Esophagus muscularis mucosa (tissue), 4 donors: Measurements from ENCODE around the gene MYB. TPM values are rescaled to one million over a fixed set of nuclear protein-coding genes. Genes with fewer than 3 reads are reported as not detected.

Experiments
- DNase-seq: peaks from one replicate; pipeline ENCODE4 v3.0.0-alpha.2; 2017; ENCODE audit errors: extremely low spot score
- H3K27ac ChIP-seq, 4 donors: fragments of 200-600 bp; sonication (generic); replicated peaks in 1 of 4; 1 replicate in 3 of 4; 2 replicates in 1 of 4; pipeline ENCODE4 v1.5.1; 2016 to 2019; ENCODE audit warnings: mild to moderate bottlenecking in 1 of 4
- H3K27me3 ChIP-seq, 4 donors: fragments of 200-600 bp; sonication (generic); one replicate each; pipeline versions ENCODE4 v1.5.1 to v1.6.0; 2016 to 2019
- H3K36me3 ChIP-seq, 4 donors: fragments of 200-600 bp; sonication (generic); one replicate each; pipeline ENCODE4 v1.5.1; 2016 to 2019
- H3K4me1 ChIP-seq, 4 donors: fragments of 200-600 bp; sonication (generic); one replicate each; pipeline ENCODE4 v1.5.1; 2016 to 2019
- H3K4me3 ChIP-seq, 4 donors: fragments of 200-600 bp; sonication (generic); 1 replicate in 2 of 4; 2 replicates in 2 of 4; pipeline ENCODE4 v1.5.1; 2016 to 2019; ENCODE audit warnings: mild to moderate bottlenecking in 4 of 4, moderate library complexity in 1 of 4
- H3K9me3 ChIP-seq, 4 donors: fragments of 200-600 bp; sonication (generic); 1 replicate in 3 of 4; 2 replicates in 1 of 4; pipeline ENCODE4 v1.5.1; 2016 to 2019
- EP300 ChIP-seq: sonication (generic); formaldehyde crosslinking; IDR thresholded peaks from one replicate; pipeline ENCODE4 v1.6.1; 2017; ENCODE audit warnings: antibody characterized with exemption
- POLR2A ChIP-seq: fragments of 450-650 bp; IDR thresholded peaks from one replicate; pipeline ENCODE4 v1.6.1; 2017; ENCODE audit warnings: antibody characterized with exemption, moderate library complexity, mild to moderate bottlenecking, low read depth
- POLR2AphosphoS5 ChIP-seq, 2 donors: sonication (generic); formaldehyde crosslinking; IDR thresholded peaks; one replicate each; pipeline ENCODE4 v1.6.1; 2017; ENCODE audit warnings: antibody characterized with exemption in 2 of 2
- WGBS: methylation state at CpG from one replicate; pipeline ENCODE4 v1.1.5; 2018; 5-methylcytosine and 5-hydroxymethylcytosine counted together
- intact Hi-C: fragments of 100-400 bp; cut with DNase I; formaldehyde crosslinking; loops from one replicate; pipeline ENCODE4 v1.15.1; 2023
- total RNA-seq, 4 donors: library from RNA; depleted of rRNA; stranded (reverse); fragments of >200 nt; gene quantifications; one replicate each; pipeline versions ENCODE4 v1.1.0 to v1.2.1, GENCODE V29; 2016
- TF ChIP-seq, protein P1 (sequence below), 3 experiments: fragments of 200-600 bp in 2 of 3; fragments of 450-650 bp in 1 of 3; sonication (generic) in 2 of 3; IDR thresholded peaks; one replicate each; pipeline ENCODE4 v1.5.1; 2017 to 2019; ENCODE audit warnings: antibody characterized with exemption in 3 of 3, mild to moderate bottlenecking in 2 of 3, moderate library complexity in 1 of 3

MYB gene
- total RNA-seq, 4 donors from 2014 or later, result 0.29 to 0.83 (median 0.50) TPM

DNA sequence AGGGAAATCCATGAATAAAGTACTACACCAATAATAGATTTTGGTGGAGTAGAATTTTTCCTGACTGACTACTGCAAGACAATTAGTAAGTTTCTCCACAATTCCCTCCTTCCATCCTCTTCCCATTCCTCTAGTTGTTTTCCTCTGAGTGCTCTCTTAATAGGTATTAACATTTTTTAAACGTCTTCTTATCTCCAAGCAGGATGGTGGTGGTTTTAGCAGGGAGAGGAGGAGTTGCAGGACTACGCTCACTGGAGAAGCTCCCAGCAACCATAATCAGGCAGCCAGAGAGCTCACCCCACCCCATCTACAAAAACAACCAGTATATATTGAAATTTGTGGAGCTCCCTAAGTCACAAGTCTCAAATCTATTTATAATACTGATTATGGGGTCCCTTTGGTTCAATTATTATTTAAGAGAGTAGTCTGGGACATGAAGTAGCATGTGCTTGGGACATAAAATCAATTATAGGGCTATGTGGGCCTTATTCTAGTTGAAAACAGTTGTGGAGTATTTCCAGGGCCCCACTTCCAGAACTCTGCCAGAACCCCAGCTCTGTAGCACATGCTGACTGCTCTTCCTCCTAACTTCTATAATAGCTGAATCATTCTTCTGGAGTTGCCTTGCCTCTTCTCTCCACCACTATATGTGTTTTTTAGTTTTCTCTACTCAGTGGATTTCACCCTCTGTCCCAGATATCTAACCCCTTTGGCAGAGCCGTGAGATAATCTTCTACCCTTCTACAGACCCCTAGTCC lies 49.8 kb downstream of the MYB start:
- WGBS, result 91% methylated on average over 3 of the region's 3 CpGs
- Histone ChIP-seq H3K4me1 (peaks cover 0 to 6% (median 0%) of the 10 kb centered on the region in 4 donors), H3K27me3 (no peaks in the 10 kb centered on the region), H3K27ac (no peak overlapping the region), H3K4me3 (no peak overlapping the region), H3K9me3 (no peaks in the 10 kb centered on the region), H3K36me3 (no peaks in the 10 kb centered on the region)
- intact Hi-C loops, result no loop called here
- no peak for DNase-seq
- TF ChIP-seq POLR2AphosphoS5 (IDR thresholded peaks at IDR 0.05), result no peak
- TF ChIP-seq, protein P1, sequence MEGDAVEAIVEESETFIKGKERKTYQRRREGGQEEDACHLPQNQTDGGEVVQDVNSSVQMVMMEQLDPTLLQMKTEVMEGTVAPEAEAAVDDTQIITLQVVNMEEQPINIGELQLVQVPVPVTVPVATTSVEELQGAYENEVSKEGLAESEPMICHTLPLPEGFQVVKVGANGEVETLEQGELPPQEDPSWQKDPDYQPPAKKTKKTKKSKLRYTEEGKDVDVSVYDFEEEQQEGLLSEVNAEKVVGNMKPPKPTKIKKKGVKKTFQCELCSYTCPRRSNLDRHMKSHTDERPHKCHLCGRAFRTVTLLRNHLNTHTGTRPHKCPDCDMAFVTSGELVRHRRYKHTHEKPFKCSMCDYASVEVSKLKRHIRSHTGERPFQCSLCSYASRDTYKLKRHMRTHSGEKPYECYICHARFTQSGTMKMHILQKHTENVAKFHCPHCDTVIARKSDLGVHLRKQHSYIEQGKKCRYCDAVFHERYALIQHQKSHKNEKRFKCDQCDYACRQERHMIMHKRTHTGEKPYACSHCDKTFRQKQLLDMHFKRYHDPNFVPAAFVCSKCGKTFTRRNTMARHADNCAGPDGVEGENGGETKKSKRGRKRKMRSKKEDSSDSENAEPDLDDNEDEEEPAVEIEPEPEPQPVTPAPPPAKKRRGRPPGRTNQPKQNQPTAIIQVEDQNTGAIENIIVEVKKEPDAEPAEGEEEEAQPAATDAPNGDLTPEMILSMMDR (IDR thresholded peaks at IDR 0.05), result no peak
- TF ChIP-seq POLR2A, result no peak
- TF ChIP-seq EP300, result no peak

DNA sequence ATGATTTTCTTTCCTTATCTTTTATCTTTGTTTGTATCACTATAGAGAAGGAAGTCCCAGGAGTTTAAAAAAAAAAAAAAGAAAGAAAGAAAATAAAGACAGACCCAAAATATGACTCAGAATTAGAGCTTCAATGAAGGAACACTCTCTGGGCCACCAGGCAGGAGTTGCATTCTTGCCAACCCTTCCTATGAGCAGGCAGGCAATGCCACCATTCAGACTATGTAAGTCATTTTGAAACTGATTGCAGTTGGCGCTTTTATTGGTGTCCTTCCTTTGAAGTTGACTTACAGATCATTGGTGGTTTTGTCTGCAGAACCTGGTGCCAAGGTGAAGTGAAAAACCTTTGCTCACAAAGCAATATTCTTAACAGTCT lies 50.3 kb downstream of the MYB start:
- H3K4me3 ChIP-seq, result no peak overlapping the region
- H3K9me3 ChIP-seq, result no peaks in the 10 kb centered on the region
- no peaks in the 10 kb centered on the region for H3K36me3 ChIP-seq
- peaks cover 0 to 6% (median 0%) of the 10 kb centered on the region in 4 donors for H3K4me1 ChIP-seq
- TF ChIP-seq, protein P1 (IDR thresholded peaks at IDR 0.05), result no peak
- TF ChIP-seq EP300, result no peak
- no peak for TF ChIP-seq POLR2AphosphoS5 (IDR thresholded peaks at IDR 0.05)
- no peak for TF ChIP-seq POLR2A
- intact Hi-C loops, result no loop called here
- no peak overlapping the region for H3K27ac ChIP-seq
- no peak for DNase-seq
- WGBS, result 88% methylated on average over 1 of the region's 1 CpG
- H3K27me3 ChIP-seq, result no peaks in the 10 kb centered on the region

DNA sequence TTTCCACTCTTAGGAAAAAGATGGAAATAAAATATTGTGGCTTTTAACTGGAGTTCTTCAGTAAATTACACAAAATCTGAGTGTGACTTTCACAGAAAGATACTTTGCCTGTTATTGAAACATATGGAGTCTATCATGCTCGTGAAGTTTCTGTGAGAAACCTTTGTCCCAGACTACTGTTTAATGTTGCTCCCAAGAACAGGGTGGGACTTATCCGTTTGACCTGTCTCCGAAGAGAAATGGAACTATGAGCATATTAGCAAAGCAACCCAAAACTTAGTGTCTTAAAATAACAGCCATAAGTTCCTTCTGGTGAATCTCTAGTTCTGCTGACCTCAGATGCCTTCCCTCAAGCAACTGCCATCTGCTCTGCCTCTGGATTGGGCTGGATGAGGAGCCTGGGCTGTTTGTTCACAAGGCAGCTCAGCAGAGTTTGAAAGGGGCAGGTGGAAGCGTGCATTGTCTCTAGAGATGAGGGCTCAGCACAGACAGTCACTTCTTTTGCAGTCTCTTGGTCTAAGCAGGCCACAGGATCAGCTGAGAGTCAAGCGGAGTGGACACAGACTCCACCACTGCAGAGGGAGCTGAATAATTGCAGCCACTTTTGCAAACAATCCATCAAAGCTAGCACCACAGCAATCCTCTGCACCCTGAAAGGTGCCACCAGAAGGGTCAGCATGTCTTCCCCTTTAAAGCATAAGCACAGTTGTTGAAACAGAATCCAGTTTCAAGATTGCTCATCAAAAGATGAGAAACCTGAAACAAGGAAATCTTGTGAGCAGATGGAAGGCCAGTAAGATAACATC lies 52.8 kb downstream of the MYB start:
- TF ChIP-seq, protein P1 (IDR thresholded peaks at IDR 0.05), result no peak
- no peak for TF ChIP-seq POLR2AphosphoS5 (IDR thresholded peaks at IDR 0.05)
- no peak for TF ChIP-seq POLR2A
- TF ChIP-seq EP300, result no peak
- Histone ChIP-seq H3K9me3 (no peaks in the 10 kb centered on the region), H3K27ac (no peak overlapping the region), H3K36me3 (no peaks in the 10 kb centered on the region), H3K4me3 (no peak overlapping the region), H3K4me1 (peaks cover 0 to 6% (median 0%) of the 10 kb centered on the region in 4 donors), H3K27me3 (no peaks in the 10 kb centered on the region)
- intact Hi-C loops, result no loop called here
- DNase-seq, result no peak
- 44% methylated on average over 5 of the region's 5 CpGs for WGBS

DNA sequence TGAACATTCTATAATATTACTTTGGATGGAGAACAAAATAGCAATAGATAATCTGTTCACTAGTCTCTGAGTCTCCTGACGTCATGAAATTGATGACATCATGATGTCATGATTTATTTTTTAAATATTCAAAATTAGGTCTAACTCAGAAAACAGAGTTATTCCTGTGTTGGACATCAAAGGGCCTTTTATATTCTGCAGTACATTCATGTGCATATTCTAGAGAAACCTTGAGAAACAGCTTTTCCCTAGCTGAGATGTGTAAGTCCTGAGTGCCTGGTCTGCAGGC lies 53.3 kb downstream of the MYB start:
- Histone ChIP-seq H3K9me3 (no peaks in the 10 kb centered on the region), H3K27ac (no peak overlapping the region), H3K27me3 (no peaks in the 10 kb centered on the region), H3K36me3 (no peaks in the 10 kb centered on the region), H3K4me3 (no peak overlapping the region), H3K4me1 (peaks cover 0 to 6% (median 0%) of the 10 kb centered on the region in 4 donors)
- DNase-seq, result no peak
- TF ChIP-seq POLR2AphosphoS5 (IDR thresholded peaks at IDR 0.05) (no peak), EP300 (no peak), POLR2A (no peak)
- TF ChIP-seq, protein P1 (IDR thresholded peaks at IDR 0.05), result no peak
- 59% methylated on average over 1 of the region's 1 CpG for WGBS
- intact Hi-C loops, result no loop called here
